Tibial nerve (tissue), 4 donors: Measurements from ENCODE around the gene PPP6C. TPM values are rescaled to one million over a fixed set of nuclear protein-coding genes. Genes with fewer than 3 reads are reported as not detected.
"Not testable (repeated sequence)": the region's sequence is repeated elsewhere in the genome, so short reads cannot be mapped to it uniquely, and the experiment has no call there.

Experiments used
- DNase-seq, 2 donors: peaks; one replicate each; pipeline ENCODE4 v3.0.0-alpha.2; 2019; ENCODE audit warnings: low spot score in 2 of 2
- H3K27ac ChIP-seq, 4 donors: fragments of 200-600 bp; sonication (generic) in 3 of 4; one replicate each; pipeline ENCODE4 v1.5.1; 2017 to 2019; ENCODE audit warnings: mild to moderate bottlenecking in 1 of 4
- H3K27me3 ChIP-seq, 2 donors: fragments of 200-600 bp; sonication (generic) in 1 of 2; one replicate each; pipeline versions ENCODE4 v1.5.1 to v1.6.0; 2017 to 2019
- H3K36me3 ChIP-seq, 3 donors: fragments of 200-600 bp; sonication (generic); one replicate each; pipeline ENCODE4 v1.5.1; 2018 to 2019
- H3K4me1 ChIP-seq, 4 donors: fragments of 200-600 bp; sonication (generic) in 3 of 4; one replicate each; pipeline ENCODE4 v1.5.1; 2017 to 2019
- H3K4me3 ChIP-seq, 4 donors: fragments of 200-600 bp; sonication (generic) in 3 of 4; one replicate each; pipeline ENCODE4 v1.5.1; 2017 to 2019; ENCODE audit warnings: mild to moderate bottlenecking in 1 of 4, moderate library complexity in 1 of 4
- H3K9me3 ChIP-seq, 4 donors: fragments of 200-600 bp; sonication (generic) in 3 of 4; one replicate each; pipeline ENCODE4 v1.5.1; 2017 to 2019
- CTCF ChIP-seq, 5 experiments: fragments of 200-600 bp in 3 of 5; fragments of 450-650 bp in 2 of 5; sonication (generic) in 3 of 5; IDR thresholded peaks; one replicate each; pipeline ENCODE4 v1.5.1; 2016 to 2019; ENCODE audit warnings: antibody characterized with exemption in 5 of 5, mild to moderate bottlenecking in 3 of 5, moderate library complexity in 2 of 5
- EP300 ChIP-seq, 2 donors: sonication (generic); formaldehyde crosslinking; IDR thresholded peaks; one replicate each; pipeline ENCODE4 v1.6.1; 2017; ENCODE audit warnings: antibody characterized with exemption in 2 of 2, mild to moderate bottlenecking in 1 of 2
- POLR2A ChIP-seq, 2 donors: fragments of 450-650 bp; IDR thresholded peaks; one replicate each; pipeline ENCODE4 v1.6.1; 2017; ENCODE audit warnings: antibody characterized with exemption in 2 of 2, mild to moderate bottlenecking in 2 of 2, moderate library complexity in 2 of 2
- WGBS, 2 donors: methylation state at CpG; one replicate each; pipeline ENCODE4 v1.1.5; 2018; 5-methylcytosine and 5-hydroxymethylcytosine counted together
- total RNA-seq, 4 donors: library from RNA; depleted of rRNA; stranded (reverse); fragments of >200 nt; gene quantifications; one replicate each; pipeline ENCODE4 v1.1.0, GENCODE V29; 2016

Gene PPP6C
- total RNA-seq, 4 donors from 2014 or later = 30.6 to 32.7 (median 31.6) TPM

GRCh38 chr9:125177888-125178287, 11.7 kb downstream of the PPP6C start:
- H3K27me3 ChIP-seq = no peaks in the 10 kb centered on the region
- H3K4me3 ChIP-seq = no peak overlapping the region
- H3K36me3 ChIP-seq = peaks cover 0 to 5% (median 0%) of the 10 kb centered on the region in 3 donors
- 100% methylated on average over 1 of the region's 1 CpG for WGBS, 2 donors
- H3K27ac ChIP-seq = peak overlapping the region in 1 of 4 donors; percentile 76
- no peak for DNase-seq
- no peaks in the 10 kb centered on the region for H3K9me3 ChIP-seq
- H3K4me1 ChIP-seq = peaks cover 0 to 51% (median 3%) of the 10 kb centered on the region in 4 donors
- TF ChIP-seq POLR2A (IDR thresholded peaks at IDR 0.05) (no peak), EP300 (IDR thresholded peaks at IDR 0.05) (no peak), CTCF (IDR thresholded peaks at IDR 0.05) (no peak)

DNA sequence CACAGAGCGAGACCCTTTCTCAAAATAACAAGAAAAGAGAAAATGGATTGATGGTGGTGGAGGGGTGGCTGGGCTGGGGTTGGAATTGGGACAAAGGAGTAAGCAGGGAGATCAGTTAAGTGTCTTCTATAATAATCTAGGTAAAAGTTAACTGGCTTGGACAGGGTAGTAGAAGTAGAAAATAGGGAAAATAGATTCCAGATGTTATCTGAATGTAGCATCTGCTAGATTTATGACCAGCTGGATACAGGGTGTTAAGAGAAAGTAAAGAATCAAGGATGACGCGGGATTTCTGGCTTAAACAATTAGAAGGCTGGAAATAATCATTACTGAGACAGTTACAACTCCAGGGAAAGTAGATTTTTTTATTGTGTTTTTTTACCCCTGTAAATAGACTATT, 13.0 kb downstream of the PPP6C start:
- no peak for DNase-seq
- Histone ChIP-seq H3K4me3 (peak overlapping the region in 1 of 4 donors; percentile 31), H3K27ac (peak overlapping the region in 2 of 4 donors; percentile 56 to 76), H3K27me3 (no peaks in the 10 kb centered on the region), H3K9me3 (no peaks in the 10 kb centered on the region), H3K4me1 (peaks cover 0 to 56% (median 10%) of the 10 kb centered on the region in 4 donors), H3K36me3 (peaks cover 0 to 5% (median 0%) of the 10 kb centered on the region in 3 donors)
- WGBS, 2 donors = 79 to 80% methylated on average over 3 of the region's 3 CpGs
- TF ChIP-seq POLR2A (IDR thresholded peaks at IDR 0.05) = no peak

GRCh38 chr9:125172031-125172755, 17.4 kb downstream of the PPP6C start:
- 40 to 48% methylated on average over 6 of the region's 6 CpGs for WGBS, 2 donors
- Histone ChIP-seq H3K4me1 (peaks cover 0 to 45% (median 10%) of the 10 kb centered on the region in 4 donors), H3K27me3 (no peaks in the 10 kb centered on the region), H3K36me3 (peaks cover 0 to 32% (median 3%) of the 10 kb centered on the region in 3 donors), H3K27ac (peak overlapping the region in 1 of 4 donors; percentile 15), H3K9me3 (no peaks in the 10 kb centered on the region), H3K4me3 (no peak overlapping the region)
- TF ChIP-seq CTCF (IDR thresholded peaks at IDR 0.05) (no peak), POLR2A (IDR thresholded peaks at IDR 0.05) (no peak), EP300 (IDR thresholded peaks at IDR 0.05) (no peak)
- no peak for DNase-seq

GRCh38 chr9:125169895-125170294, 19.7 kb downstream of the PPP6C start:
- H3K4me3 ChIP-seq = no peak overlapping the region
- H3K27me3 ChIP-seq = no peaks in the 10 kb centered on the region
- H3K4me1 ChIP-seq = peaks cover 0 to 36% (median 10%) of the 10 kb centered on the region in 4 donors
- no peak for DNase-seq
- no peak overlapping the region for H3K27ac ChIP-seq
- H3K9me3 ChIP-seq = no peaks in the 10 kb centered on the region
- no peak for TF ChIP-seq EP300 (IDR thresholded peaks at IDR 0.05)
- TF ChIP-seq CTCF (IDR thresholded peaks at IDR 0.05) = no peak
- no peak for TF ChIP-seq POLR2A (IDR thresholded peaks at IDR 0.05)
- H3K36me3 ChIP-seq = peaks cover 0 to 36% (median 3%) of the 10 kb centered on the region in 3 donors

- Histone ChIP-seq H3K27ac (no peak overlapping the region), H3K4me1 (peaks cover 0 to 13% (median 0%) of the 10 kb centered on the region in 4 donors), H3K36me3 (peaks cover 0 to 41% (median 3%) of the 10 kb centered on the region in 3 donors), H3K27me3 (no peaks in the 10 kb centered on the region), H3K9me3 (no peaks in the 10 kb centered on the region), H3K4me3 (no peak overlapping the region)
- no peak for TF ChIP-seq CTCF (IDR thresholded peaks at IDR 0.05)
- no peak for TF ChIP-seq EP300 (IDR thresholded peaks at IDR 0.05)
- no peak for TF ChIP-seq POLR2A (IDR thresholded peaks at IDR 0.05)
- 93 to 97% methylated on average over 2 of the region's 2 CpGs for WGBS, 2 donors
- DNase-seq = no peak
Observed at GRCh38 chr9:125166762-125167161, 22.8 kb downstream of the PPP6C start.

DNA sequence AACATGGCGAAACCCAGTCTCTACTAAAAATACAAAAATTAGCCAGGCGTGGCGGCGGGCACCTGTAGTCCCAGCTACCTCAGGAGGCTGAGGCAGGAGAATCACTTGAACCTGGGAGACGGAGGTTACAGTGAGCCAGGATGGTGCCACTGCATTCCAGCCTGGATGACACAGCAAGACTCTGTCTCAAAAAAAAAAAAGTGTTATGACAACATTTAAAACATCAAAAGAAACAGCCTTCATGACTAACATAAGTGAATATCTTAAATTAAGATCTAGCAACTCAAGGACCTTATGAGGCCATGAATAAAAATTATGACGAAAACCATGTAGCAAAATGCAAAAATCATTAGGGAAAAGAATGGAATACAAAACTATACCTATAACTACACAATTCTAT, 26.7 kb downstream of the PPP6C start:
- H3K4me1 ChIP-seq = peaks cover 0 to 24% (median 4%) of the 10 kb centered on the region in 4 donors
- H3K27ac ChIP-seq = not testable (repeated sequence)

More for the DNA sequence above, 26.7 kb downstream of the PPP6C start:
- not testable (repeated sequence) for H3K27me3 ChIP-seq, DNase-seq, H3K4me3 ChIP-seq, H3K9me3 ChIP-seq
- WGBS, 2 donors = 92 to 95% methylated on average over 6 of the region's 6 CpGs
- H3K36me3 ChIP-seq = peaks cover 0 to 24% (median 0%) of the 10 kb centered on the region in 3 donors
